ENCODE measurements around the gene CXCL12.

The CXCL12 gene

DNA sequence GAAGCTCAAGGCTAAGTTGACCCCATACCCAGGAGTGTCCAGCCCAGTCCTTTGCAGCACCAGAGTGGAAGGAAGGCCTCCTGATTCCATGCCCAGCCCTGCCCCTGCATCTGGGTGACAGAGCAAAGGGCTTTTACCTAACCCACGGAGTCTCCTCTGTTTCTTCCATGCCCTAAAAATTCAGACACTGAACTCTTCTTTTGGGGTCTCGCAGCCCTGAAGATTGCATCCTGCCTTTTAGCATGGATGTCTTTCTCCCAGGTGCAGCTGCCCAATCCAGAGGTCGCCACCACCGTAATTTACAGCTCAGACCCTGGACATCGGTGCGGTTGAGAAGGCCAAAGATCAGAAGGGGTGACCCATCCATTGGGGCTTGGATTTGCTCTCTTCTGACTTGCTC, 50.8 kb downstream of the CXCL12 start:
- no peak for DNase-seq (ENCODE audit: low read depth)

DNA sequence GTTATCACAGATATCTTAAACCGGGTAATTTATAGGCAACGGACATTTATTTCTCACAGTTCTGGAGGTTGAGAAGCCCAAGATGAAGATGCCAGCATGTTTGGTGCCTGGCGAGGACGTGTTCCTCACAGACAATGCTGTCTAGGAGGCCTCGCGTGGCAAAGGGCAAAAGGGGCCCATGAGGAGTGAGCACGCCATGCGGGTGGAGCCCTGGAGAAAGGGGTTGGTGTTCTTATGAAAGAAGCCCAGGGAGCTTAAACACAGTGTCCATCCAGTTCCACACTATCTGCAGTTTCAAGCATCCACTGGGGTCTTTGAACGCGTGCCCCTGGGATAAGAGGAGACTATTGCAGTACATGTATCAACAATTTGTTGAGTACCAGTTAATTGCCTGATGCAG, 51.4 kb downstream of the CXCL12 start:
- no peak for DNase-seq (ENCODE audit: low read depth)

DNA sequence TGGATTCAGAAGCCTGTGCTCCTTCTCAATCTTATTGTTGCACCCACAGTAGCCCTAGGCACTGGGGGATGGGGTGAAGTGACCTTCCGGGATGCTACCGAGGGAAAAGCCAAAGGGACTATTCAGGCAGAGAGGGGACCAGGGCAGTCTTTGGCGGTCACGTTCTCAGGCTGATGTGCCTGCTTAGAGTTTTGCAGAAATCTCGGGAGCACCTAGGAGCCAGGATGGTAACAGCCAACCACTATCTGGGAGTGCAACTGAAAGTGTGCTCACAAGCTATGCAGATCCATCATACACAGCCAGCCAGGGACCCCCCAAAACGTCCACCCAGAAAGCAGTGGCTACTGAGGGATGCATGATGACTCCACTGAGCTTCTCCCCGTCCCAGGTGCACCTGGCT, 52.4 kb downstream of the CXCL12 start:
- DNase-seq (ENCODE audit: low read depth): no peak

DNA sequence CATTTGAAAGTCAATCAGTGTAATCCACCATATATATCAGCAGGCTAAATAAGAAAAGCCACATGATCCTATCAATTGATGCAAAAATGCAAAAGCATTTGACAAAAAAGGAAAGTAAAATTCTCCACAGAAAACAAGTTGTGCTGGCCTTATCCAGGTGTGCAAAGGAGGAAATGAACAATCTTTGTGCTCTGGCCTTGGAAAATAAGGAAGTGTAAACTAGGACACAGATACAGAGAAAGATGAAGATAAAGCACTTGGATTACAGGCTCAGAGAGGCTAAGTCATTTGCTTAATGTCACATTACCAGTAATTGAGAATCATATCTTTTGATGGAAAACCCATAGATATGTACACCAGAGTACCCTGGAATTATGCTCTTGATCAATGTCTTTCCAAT, 54.5 kb downstream of the CXCL12 start:
- DNase-seq (ENCODE audit: low read depth): no peak

DNA sequence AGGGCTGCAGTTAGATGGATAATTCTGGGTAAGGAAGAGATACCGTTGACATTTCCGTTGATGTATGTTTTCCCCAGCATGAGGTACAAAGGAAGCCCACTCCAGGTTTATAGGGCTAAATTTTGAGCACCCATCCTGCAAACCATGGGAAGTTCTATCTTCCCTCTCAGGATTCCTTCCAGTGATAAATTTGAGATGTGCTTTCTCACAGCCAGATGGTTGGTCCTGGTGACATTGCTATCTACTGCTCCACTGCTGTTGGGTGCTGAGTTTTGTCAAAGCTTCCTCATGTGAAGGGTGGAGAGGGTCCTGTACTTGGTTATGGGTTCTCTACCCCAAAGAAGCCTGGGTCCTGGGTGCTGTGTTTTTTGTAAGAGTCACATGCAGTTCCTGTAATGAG, 57.4 kb downstream of the CXCL12 start:
- no peak for DNase-seq (ENCODE audit: low read depth)
